Activated naive CD4-positive, alpha-beta T cell treated with Interleukin-2 at 50 U/mL for 16 hours (primary cell): ENCODE measurements around the gene RNMT.

ENCODE experiments used
- DNase-seq: peaks from one replicate; pipeline ENCODE4 v3.0.0-alpha.2; 2020

RNMT gene

GRCh38 chr18:13813271-13813849 is 86.9 kb downstream of the RNMT start:
- peak; percentile 61 for DNase-seq
